GM12891 (cell line): Measurements from ENCODE around the gene RIMS4.

Experiments
- PAX5 ChIP-seq: IDR thresholded peaks from 2 replicates; pipeline ENCODE4 v1.6.1; 2011; ENCODE audit warnings: low read length, moderate library complexity, mild to moderate bottlenecking; ENCODE audit not compliant: insufficient read depth, severe bottlenecking
- POLR2A ChIP-seq: IDR thresholded peaks from 2 replicates; pipeline ENCODE4 v1.6.1; 2011; ENCODE audit warnings: low read depth, low read length, control low read depth
- POLR2AphosphoS5 ChIP-seq: IDR thresholded peaks from 2 replicates; pipeline ENCODE4 v1.6.1; 2011; ENCODE audit warnings: low read depth, low read length, control low read depth
- POU2F2 ChIP-seq: IDR thresholded peaks from 2 replicates; pipeline ENCODE4 v1.6.1; 2011; ENCODE audit warnings: low read depth, mild to moderate bottlenecking, control low read depth, low read length, moderate library complexity
- SPI1 ChIP-seq: IDR thresholded peaks from 2 replicates; pipeline ENCODE4 v1.6.1; 2011; ENCODE audit warnings: low read depth, low read length, control low read depth
- TAF1 ChIP-seq: IDR thresholded peaks from 2 replicates; pipeline ENCODE4 v1.6.1; 2011; ENCODE audit warnings: low read depth, low read length, control low read depth

DNA sequence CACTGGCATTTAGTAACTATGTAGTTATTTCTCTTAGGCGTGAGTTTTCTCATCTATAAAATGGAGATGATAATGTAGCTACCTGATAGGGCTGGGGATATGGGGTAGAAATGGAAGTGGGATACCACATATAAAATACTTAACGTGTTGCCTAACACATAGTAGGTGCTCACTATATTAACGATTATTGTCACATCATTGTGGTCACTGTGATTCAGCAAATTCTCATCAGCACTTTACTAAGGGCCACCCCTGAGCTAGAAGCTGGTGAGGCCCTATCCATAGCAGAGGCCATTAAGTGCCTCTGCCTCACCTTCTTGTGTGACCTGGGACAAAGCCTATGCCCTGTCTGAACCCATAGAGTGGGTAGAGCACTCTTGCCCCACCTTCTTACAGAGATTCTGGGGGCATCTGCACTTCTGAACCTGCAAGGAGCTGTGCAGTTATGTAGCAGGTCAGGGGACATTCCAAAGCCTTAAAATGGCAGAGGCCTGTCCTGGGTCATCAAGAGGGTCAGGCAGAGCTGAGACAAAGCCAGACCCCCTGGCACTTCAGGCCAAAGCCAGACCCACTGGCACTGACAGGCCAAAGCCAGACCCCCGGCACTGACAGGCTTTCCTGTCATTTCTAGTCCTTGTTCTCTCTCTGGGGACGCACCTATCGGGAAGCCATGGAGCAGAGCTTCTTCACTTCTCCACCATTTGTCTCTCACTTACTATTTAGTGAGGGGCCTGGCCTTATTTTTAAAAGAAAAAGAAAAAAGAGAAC is 7.0 kb upstream of the RIMS4 start:
- TF ChIP-seq TAF1 (no peak), POLR2A (no peak), POLR2AphosphoS5 (no peak), PAX5 (no peak), POU2F2 (no peak), SPI1 (no peak)
